Endometrial microvascular endothelial cells (primary cell): ENCODE results near the gene ITGA7. TPM values are rescaled to one million over a fixed set of nuclear protein-coding genes. Genes with fewer than 3 reads are reported as not detected.

Source experiments
- in situ Hi-C: cut with HindIII; loops from 2 replicates; pipeline ENCODE4 v1.10.0; 2017; ENCODE audit warnings: low sequenced_read_pairs, low pct_unique_long_range_greater_than_20kb; ENCODE audit errors: inconsistent ontology term
- total RNA-seq: library from RNA; depleted of rRNA; stranded (reverse); fragments of >200 nt; gene quantifications from one replicate; pipeline ENCODE4 v1.2.3, GENCODE V29; 2015; ENCODE audit errors: inconsistent ontology term

Gene ITGA7
- total RNA-seq, 1 donor from 2014 or later: not detected

DNA sequence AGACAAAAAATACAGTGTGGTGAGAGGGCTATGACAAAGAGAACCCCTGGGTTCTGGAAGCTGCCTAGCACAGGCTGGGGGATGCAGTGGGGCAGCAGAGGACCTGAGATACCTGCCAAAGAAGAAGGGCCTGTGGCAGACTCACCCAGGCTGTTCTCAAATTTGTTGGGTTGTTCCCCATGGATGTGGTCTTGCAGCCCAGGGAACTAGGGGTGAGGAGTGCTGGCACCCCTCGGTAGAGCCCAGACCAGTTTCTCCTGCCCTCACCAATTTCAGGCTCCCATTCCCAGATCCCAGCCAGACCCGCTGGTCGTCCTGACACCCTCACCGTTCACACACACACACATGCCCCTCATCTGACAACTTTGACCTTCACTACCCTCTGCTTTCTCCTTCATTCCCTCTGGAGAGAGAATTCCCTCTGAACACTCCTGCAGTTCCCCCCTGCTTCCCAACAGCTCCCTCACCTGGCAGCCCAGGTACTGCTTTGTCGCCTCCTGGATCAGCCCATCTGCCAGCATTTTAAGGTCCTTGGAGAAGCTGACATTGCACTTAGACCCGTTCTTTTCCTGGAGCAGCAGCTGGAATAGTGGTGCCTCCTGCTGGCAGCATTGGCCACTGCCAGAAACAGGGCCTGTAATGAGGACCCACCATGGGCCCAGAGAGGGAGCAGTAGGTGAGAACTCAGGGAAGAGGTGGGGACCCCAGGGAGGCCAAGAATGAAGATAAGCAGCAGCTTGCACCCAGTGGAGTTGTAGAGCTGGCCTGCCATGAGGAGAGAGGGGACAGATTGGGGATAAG lies 29.3 kb upstream of the ITGA7 start:
- in situ Hi-C loops: no loop called here

DNA sequence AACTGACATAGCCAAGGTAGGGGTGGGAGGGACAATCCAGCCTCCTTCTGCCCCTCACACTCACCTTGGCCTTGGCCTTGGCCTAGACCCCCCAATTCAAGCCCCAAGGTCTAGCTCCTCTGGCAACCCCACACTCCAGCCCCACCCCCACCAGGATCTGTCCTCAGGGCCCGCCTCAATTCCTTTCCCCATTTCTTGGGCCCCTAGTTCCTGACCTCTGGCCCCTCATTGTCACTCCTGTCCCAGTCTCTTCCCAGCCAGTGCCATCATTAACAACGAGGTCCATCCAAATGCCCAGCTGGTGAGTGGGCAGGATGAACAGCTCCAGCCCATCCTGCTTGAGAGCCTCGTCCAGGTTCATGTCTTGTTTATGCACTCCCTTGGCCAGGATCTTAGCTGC lies 28.4 kb upstream of the ITGA7 start:
- in situ Hi-C loops: no loop called here

DNA sequence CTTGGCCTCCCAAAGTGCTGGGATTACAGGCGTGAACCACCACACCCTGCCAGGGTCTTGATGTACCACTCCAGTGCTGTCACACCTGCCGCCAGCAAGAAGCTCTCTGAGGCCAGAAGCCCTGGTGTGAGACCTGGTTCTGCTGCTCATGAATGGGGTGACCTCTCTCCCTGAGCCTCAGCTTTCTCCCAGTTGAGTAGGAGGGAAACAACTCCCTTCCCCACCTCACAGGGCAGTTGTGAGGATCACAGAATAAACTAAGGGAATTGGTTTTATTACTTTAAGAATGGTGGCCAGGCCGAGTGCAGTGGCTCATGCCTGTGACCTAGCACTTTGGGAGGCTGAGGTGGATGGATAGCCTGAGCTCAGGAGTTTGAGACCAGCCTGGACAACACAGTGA lies 26.9 kb upstream of the ITGA7 start:
- in situ Hi-C loops: no loop called here

DNA sequence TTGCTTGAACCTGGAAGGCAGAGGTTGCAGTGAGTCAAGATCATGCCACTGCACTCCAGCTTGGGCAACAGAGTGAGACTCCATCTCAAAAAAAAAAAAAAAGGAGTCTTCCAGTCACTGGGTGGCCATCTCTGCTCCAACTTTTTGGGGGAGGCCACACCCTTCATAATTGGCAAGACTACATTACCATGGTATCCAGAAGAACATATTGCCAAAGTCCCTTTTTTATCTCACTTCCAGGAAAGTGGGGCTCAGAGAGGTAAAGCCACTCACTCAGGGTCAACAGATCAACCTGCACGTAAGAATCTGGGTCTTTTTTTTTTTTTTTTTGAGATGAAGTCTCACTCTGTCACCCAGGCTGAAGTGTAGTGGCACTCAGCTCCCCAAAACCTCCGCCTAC lies 26.2 kb upstream of the ITGA7 start:
- in situ Hi-C loops: no loop called here

DNA sequence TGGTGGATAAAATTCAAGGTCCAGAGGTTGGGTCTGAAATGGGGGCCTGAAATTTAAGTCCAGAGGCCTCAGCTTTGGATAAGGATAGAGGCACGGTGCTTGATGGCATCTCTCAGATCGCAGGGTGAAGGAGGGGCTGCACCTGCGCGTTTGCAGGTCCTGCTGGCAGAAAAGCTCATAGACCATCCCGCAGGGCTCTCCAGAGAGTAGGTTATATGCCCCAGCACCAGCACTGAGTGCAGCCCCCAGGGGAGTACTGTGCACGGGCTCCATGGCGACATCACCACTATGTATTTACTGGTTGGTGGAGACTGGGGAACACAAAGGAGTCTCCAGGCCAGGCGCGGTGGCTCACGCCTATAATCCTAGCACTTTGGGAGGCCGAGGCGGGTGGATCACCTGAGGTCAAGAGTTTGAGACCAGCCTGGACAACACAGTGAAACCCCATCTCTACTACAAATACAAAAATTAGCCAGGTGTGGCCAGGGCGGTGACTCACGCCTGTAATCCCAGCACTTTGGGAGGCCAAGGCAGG lies 25.4 kb upstream of the ITGA7 start:
- in situ Hi-C loops: no loop called here

DNA sequence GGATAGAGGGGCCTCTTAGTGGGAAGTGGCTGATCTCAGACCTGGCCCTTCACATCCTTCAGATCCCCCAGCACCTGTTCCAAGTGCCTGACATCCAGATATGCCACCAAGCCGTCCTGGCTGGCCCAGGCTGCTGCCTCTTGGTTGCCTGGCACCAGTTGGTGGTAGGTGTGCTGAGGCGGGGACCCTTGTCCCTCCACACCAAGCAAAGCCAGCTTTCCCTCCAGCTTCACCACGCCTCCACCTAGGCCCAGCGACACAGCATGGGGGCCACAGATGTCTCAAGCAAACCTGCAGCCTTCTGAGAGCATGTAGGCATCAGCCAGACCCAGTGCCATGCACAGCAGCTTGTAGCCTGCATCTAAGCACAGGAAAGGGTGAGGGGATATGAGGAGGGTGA lies 24.6 kb upstream of the ITGA7 start:
- in situ Hi-C loops: no loop called here

DNA sequence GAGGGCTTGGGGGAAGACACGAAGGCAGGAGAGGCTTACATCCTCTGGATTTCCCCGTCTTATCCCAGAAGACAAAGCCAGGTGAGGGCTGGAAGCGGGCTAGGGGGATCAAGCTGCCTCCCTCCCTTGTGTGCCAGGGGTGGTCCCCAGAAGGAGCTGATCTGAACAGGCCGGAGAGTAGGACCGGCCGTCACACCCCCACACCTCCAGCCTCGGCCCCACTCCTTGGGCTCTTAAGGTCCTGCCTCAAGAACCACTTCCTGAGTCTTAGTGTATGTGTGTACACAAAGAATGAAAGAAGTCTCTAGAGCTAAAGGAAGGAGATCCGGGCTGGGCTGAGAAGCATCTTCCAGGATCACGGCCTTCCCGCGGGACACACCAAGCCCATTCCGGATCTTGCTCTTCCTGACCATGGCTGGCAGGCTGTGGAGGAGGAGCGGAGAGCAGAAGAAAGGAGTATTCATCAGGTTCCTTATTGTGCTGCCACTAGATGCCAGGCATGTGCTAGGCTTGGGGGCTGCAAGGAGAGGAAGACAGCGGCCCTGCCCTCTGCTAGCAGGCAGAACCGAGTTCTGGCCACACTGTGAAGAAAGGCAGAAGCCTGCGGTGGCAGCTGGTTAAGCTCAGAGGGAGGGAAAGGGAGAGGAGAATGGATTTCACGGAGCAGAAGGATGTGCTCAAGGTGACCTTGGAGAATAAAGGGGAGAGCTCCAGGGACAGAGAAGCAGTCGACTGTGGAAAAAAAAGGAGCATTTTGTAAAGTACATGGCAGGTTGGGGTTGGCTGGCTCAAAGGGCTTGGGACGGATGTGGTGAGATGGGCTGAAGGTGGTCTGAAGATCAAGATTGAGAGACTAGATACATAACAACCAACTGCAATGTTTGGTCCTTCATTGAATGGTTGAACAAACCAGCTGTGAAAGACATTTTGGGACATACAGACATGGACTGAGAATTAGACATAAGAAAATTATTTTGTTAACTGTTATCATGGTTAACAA lies 22.4 kb upstream of the ITGA7 start:
- in situ Hi-C loops: no loop called here

DNA sequence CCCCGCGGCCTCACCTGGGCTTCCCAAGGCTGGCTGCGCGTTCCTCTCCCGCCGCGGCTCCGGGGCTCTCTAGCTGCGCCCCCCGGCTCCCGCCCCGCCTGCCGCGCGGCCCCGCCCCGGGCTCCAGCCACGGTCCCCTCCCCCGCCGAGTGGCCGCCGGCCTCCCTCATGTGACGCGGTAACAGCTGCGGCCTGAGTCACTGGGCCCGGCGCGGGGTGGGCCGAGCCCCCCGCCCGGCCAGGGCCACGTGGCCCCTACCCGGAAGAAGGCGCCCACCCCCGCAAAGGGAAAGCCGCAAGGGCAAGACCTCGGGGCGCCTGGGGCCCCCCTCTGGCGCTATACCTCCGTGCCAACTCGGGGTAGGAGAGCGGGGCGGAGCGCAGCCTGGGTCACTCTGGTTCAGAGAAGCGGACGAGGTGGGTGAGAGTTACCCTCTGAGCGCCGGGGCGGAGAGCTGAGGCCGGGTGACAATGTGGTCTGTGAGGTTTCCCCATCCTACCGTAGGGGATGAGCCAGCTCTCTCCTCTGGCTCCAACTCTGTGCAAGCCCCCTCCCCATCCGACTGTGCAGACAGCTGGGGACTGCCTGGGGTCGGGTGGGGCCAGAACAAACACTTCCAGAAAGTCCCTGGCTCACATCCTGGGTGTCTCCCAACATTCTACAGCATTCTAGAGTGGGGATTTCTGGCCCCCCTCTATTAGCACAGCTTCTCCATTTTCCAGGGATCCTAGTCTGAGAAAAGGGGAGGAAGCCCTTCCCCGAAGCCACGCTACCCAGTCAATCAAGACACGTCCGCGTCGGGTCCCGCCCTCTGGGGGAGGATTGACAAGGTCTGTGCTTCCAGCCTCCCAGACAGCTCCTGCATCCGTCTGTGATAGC lies 21.5 kb upstream of the ITGA7 start, which contains the start of gene CD63:
Gene CD63 (minus strand): TSS at position 71 of the 880 bp plus-strand sequence. CDS start 668 bp downstream, outside the sequence.
- in situ Hi-C loops: no loop called here

DNA sequence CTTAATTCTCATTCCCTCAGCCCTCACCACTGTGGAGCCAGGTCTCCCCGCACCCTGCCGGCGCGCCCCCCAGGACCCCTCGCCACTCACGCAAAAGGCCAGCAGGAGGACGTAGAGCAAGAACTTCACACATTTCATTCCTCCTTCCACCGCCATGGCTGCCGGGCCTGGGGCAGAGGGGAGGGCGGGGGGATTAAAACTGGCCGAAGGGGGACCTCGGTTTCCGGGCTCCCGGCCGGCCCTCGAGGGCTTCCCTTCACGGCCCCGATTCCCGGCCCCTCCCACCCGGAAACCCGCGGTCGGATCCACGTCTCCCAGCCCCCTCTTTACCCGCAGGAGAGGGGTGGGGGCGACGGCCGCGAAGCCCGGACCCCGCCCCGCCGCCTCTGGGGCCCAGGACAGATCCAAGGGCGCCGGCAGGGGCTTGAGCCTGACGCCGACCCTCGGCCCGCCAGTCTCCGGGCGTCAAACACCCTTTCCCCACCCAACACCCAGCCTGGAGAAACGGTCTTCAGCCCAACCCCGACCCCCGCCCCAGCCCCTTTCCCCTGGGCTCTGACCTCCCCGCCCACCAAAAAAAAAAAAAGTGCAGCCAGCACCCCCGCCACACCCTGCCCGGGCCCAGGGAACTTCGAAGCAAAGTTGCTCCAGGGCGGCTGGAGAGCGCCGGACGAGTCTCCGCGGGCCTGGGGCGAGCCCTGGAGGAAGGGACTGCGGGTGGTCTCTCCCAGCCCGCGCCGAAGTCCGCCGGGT lies 20.7 kb upstream of the ITGA7 start:
- in situ Hi-C loops: no loop called here

DNA sequence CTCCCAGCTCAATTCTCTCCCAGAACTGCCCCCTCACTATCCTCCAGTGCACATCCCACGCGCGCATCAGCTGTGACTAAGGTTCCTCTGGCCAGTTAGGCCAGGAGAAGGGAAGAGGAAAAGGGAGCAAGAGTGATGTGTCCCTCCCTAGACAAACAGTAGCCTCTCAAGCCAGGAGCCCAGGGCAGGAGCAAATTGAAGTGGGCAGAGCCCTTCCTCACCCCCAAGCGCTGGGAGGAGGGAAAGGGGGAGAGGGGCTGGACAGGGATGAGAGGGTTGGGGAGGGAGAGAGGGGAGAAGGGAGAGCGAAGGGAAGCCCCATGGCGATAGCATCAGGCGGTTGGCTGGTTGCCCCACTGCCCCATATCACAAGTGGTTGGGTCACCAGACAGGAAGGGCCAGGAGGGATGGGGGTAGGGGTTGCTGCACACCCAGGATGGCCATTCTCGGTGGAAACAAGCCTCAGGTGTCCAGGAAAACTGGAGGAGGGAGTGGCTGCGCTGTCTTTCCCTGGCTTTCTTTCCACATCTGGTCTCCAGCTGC lies 20.0 kb upstream of the ITGA7 start:
- in situ Hi-C loops: no loop called here

DNA sequence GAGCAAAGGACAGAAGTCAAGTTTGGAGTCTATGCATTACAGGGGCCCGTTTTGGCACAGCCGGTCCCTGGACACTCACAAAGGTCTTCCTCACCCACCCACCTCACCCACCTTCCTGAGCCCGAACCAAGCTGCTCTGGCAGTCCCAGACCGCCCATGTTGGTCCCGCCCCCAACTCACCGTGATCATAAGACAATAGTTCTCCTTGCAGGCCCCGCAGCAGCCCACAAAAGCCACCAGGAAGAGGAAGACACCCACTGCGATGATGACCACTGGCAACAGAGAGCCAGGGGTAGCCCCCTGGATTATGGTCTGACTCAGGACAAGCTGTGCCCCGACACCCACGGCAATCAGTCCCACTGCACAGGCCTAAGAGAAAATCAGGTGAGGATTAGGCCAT lies 19.3 kb upstream of the ITGA7 start:
- in situ Hi-C loops: no loop called here

DNA sequence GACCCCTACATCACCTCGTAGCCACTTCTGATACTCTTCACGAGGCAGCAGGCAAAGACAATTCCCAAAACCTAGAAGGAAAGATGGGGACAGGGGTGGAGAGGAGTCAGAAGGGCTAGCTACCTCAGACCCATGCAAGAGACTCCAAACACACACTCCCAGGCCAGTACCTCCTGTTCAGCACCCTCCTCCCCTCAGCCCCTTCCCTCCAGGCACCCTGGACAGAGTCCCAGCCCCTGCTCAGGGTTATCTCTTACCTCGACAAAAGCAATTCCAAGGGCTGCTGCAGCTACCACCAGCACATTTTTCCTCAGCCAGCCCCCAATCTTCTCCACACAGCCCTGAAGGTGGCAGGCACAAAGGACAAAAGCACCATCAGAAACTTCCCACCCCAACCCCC lies 17.9 kb upstream of the ITGA7 start:
- in situ Hi-C loops: no loop called here

DNA sequence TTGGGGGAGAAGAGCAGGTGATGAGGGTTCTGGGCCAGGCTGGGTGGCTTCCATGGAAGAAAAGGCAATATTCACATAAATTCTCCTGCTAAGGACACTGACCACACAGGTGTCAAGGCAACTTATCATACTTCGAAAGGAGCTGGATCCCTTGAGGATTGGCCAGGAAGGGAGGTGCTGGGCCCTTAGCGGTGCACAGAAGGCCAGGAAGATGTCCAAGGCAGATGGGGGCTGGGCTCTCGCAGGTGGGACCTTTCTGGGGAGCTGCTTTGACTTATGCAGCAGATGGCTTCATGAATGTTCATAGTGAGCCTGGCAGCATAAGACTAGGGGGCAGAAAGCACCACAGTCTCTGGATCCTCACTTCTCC lies 17.2 kb upstream of the ITGA7 start:
- in situ Hi-C loops: no loop called here

DNA sequence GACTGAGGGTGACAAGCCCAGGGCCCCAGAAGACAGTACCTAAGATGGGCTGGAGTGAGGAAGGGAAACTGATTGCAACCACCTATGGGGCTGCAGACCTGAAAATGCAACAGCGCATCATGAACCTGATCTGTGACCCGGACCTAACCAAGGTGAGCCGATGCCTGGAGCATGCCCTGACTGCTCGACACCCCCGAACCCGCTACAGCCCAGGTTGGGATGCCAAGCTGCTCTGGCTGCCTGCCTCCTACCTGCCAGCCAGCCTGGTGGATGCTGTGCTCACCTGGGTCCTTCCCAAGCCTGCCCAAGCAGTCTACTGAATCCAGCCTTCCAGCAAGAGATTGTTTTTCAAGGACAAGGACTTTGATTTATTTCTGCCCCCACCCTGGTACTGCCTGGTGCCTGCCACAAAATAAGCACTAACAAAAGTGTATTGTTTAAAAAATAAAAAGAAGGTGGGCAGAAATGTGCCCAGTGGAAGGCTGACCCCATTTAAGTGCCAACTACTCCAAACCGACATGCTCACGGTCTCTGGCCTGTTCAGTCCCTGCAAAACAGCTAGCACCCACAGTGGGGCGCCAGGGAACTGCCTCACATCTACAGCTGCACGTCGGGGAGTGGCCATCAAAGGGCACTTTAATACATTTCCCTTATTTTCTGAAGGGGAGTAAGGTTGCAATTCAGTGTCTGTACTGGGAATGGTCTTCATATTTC lies 16.7 kb upstream of the ITGA7 start:
- in situ Hi-C loops: no loop called here

DNA sequence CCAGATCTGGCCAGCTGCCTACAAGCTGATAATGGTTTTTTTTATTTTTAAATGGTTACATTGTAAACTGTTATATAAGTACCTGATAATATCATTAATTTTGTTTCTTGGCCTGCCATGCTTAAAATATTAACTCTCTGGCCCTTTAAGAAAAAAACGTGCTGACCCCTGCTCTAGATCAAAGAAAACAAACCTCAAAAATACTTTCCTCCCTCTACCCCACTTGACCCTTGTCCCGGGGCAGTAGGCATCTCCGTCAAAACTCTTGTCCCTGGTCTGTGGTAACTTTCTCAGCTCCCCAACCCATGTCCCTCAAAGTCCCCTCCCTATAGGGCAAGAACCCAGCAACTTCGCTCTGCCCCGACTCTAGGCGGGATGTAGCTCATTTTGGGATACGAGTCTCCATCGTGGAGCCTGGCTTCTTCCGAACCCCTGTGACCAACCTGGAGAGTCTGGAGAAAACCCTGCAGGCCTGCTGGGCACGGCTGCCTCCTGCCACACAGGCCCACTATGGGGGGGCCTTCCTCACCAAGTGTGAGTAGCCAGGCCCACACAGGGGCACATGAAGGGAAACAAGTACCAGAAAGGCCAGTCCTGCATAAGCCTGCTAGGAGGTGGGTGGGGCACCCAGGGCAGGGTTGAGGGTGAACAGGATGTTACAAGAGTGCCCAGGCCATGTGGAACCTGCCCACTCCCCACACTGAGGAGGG lies 16.0 kb upstream of the ITGA7 start:
- in situ Hi-C loops: no loop called here

DNA sequence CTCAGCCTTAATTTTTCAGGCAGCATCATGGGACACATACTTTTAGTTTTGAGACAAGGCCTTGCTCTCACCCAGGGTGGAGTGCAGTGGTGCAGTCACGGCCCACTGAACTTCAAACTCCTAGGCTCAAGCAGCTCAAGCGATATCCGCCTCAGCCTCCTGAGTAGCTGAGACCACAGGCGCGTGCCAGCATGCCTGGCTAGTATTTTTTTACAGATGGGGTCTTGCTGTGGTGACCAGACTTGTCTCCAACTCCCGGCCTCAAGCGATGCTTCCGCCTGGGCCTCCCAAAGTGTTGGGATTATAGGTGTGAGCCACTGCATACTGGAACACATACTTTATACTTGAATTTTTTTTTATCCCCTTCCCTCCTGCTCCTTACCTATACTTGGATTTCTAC lies 15.2 kb upstream of the ITGA7 start:
- in situ Hi-C loops: no loop called here
